WTC11 (cell line): ENCODE measurements around the gene MOSPD3. TPM values are rescaled to one million over a fixed set of nuclear protein-coding genes. Genes with fewer than 3 reads are reported as not detected.

Source experiments
- ATAC-seq: fragments of 200-7000 bp; cut with Tn5 transposase; 2 replicates; pipeline ENCODE4 v1.10.0; 2021; ENCODE audit warnings: mild to moderate bottlenecking, moderate library complexity
- CTCF ChIA-PET: fragments of 300-600 bp; sonication (Branson Sonifier 250); formaldehyde crosslinking; loops from one replicate; lab custom pipeline; 2021; ENCODE audit warnings: antibody characterized with exemption; lab: Charles Lee
- POLR2A ChIA-PET: fragments of 350-600 bp; sonication (Branson Sonifier 250); formaldehyde crosslinking; loops from one replicate; lab custom pipeline; 2021; ENCODE audit warnings: antibody characterized with exemption; lab: Charles Lee
- DNase-seq: peaks from one replicate; pipeline ENCODE4 v3.0.0; 2021; ENCODE audit warnings: low spot score
- H3K27ac Mint-ChIP-seq: 2 replicates; pipeline ENCODE4 v1.8.0; 2021; ENCODE audit warnings: mixed read lengths
- H3K27me3 Mint-ChIP-seq: 2 replicates; pipeline ENCODE4 v1.8.0; 2021; ENCODE audit warnings: low read depth, mild to moderate bottlenecking, moderate library complexity, mixed read lengths
- H3K36me3 Mint-ChIP-seq: 2 replicates; pipeline ENCODE4 v1.8.0; 2021; ENCODE audit warnings: mixed read lengths
- H3K4me1 Mint-ChIP-seq: 2 replicates; pipeline ENCODE4 v1.8.0; 2022; ENCODE audit warnings: mixed read lengths
- H3K4me3 Mint-ChIP-seq: 2 replicates; pipeline ENCODE4 v1.8.0; 2021; ENCODE audit warnings: mild to moderate bottlenecking, moderate library complexity, mixed read lengths
- H3K9me3 Mint-ChIP-seq: 2 replicates; pipeline ENCODE4 v1.8.0; 2021; ENCODE audit warnings: mixed read lengths
- CDX4 ChIP-seq: fragments of 250-450 bp; sonication (Bioruptor Pico); IDR thresholded peaks from 2 replicates; pipeline ENCODE4 v1.9.0; 2021; ENCODE audit warnings: moderate library complexity, mild to moderate bottlenecking, inconsistent platforms, borderline replicate concordance
- ESRRA ChIP-seq: sonication (generic); formaldehyde crosslinking; IDR thresholded peaks from 2 replicates; pipeline ENCODE4 v1.8.1; 2022; ENCODE audit warnings: mild to moderate bottlenecking, missing genetic modification reagents, borderline replicate concordance
- FOXK1 ChIP-seq: sonication (generic); formaldehyde crosslinking; IDR thresholded peaks from 2 replicates; pipeline ENCODE4 v1.8.0; 2022; ENCODE audit warnings: mild to moderate bottlenecking, moderate library complexity, missing genetic modification reagents
- MAX ChIP-seq: sonication (generic); formaldehyde crosslinking; IDR thresholded peaks from 2 replicates; pipeline ENCODE4 v1.8.0; 2022; ENCODE audit warnings: mild to moderate bottlenecking, missing genetic modification reagents
- MLX ChIP-seq: sonication (generic); formaldehyde crosslinking; IDR thresholded peaks from 2 replicates; pipeline ENCODE4 v1.8.1; 2023; ENCODE audit warnings: mild to moderate bottlenecking, missing genetic modification reagents, moderate library complexity
- NFATC4 ChIP-seq: fragments of 250-450 bp; sonication (Bioruptor Pico); IDR thresholded peaks from 2 replicates; pipeline ENCODE4 v1.9.0; 2021; ENCODE audit warnings: mild to moderate bottlenecking
- PRRX2 ChIP-seq: fragments of 250-450 bp; sonication (Bioruptor Pico); IDR thresholded peaks from 2 replicates; pipeline ENCODE4 v1.8.0; 2021; ENCODE audit warnings: mild to moderate bottlenecking
- SMAD3 ChIP-seq: sonication (generic); formaldehyde crosslinking; IDR thresholded peaks from 2 replicates; pipeline ENCODE4 v1.8.0; 2022; ENCODE audit warnings: missing genetic modification reagents, mild to moderate bottlenecking, borderline replicate concordance
- SOX15 ChIP-seq: fragments of 250-450 bp; sonication (Bioruptor Pico); IDR thresholded peaks from 2 replicates; pipeline ENCODE4 v1.9.0; 2021; ENCODE audit warnings: mild to moderate bottlenecking
- SP1 ChIP-seq: sonication (generic); formaldehyde crosslinking; conservative IDR thresholded peaks from 2 replicates; pipeline ENCODE4 v1.8.1; 2022; ENCODE audit warnings: missing genetic modification reagents
- STAT6 ChIP-seq: sonication (generic); formaldehyde crosslinking; conservative IDR thresholded peaks from 2 replicates; pipeline ENCODE4 v1.8.1; 2023; ENCODE audit warnings: mild to moderate bottlenecking, low read depth, missing genetic modification reagents, moderate library complexity
- TEAD4 ChIP-seq: sonication (generic); formaldehyde crosslinking; IDR thresholded peaks from 2 replicates; pipeline ENCODE4 v1.8.0; 2022; ENCODE audit warnings: mild to moderate bottlenecking, missing genetic modification reagents
- ZMAT4 ChIP-seq: fragments of 250-450 bp; sonication (Bioruptor Pico); IDR thresholded peaks from 2 replicates; pipeline ENCODE4 v1.9.0; 2021; ENCODE audit warnings: mild to moderate bottlenecking
- ZNF232 ChIP-seq: sonication (generic); formaldehyde crosslinking; IDR thresholded peaks from 2 replicates; pipeline ENCODE4 v1.8.0; 2022; ENCODE audit warnings: mild to moderate bottlenecking, missing genetic modification reagents
- ZNF281 ChIP-seq: sonication (generic); formaldehyde crosslinking; IDR thresholded peaks from 2 replicates; pipeline ENCODE4 v1.8.0; 2023; ENCODE audit warnings: mild to moderate bottlenecking, missing genetic modification reagents
- ZNF425 ChIP-seq: fragments of 250-450 bp; sonication (Bioruptor Pico); conservative IDR thresholded peaks from 2 replicates; pipeline ENCODE4 v1.9.0; 2021; ENCODE audit warnings: mild to moderate bottlenecking
- ZNF671 ChIP-seq: fragments of 250-450 bp; sonication (Bioruptor Pico); IDR thresholded peaks from 2 replicates; pipeline ENCODE4 v1.8.0; 2021; ENCODE audit warnings: mild to moderate bottlenecking
- total RNA-seq: library from RNA; stranded (reverse); gene quantifications from 3 replicates; pipeline ENCODE4 v1.2.3, GENCODE V29; 2021

MOSPD3 gene
- total RNA-seq, 1 experiment from 2014 or later, result 21.9 TPM

- no peak for TF ChIP-seq ZMAT4 (CRISPR knock-in tag)
- TF ChIP-seq SOX15, result no peak
- no peak for TF ChIP-seq STAT6 (CRISPR knock-in tag)
- TF ChIP-seq FOXK1, result no peak
- TF ChIP-seq NFATC4 (CRISPR knock-in tag), result no peak
- no peak for TF ChIP-seq ZNF425 (CRISPR knock-in tag)
- no peak for TF ChIP-seq TEAD4 (CRISPR knock-in tag)
- no peak for TF ChIP-seq ZNF232
- no peak for TF ChIP-seq MAX
- TF ChIP-seq SP1 (CRISPR knock-in tag), result no peak
- no peak for TF ChIP-seq CDX4 (CRISPR knock-in tag)
- TF ChIP-seq MLX, result no peak
- no peak for TF ChIP-seq ZNF671
- no peak for TF ChIP-seq ESRRA (CRISPR knock-in tag)
- no peak for TF ChIP-seq ZNF281 (CRISPR knock-in tag)
- TF ChIP-seq SMAD3 (CRISPR knock-in tag), result no peak
- no peak for TF ChIP-seq PRRX2 (CRISPR knock-in tag)
- no peaks in the 10 kb centered on the region for H3K9me3 Mint-ChIP-seq
- peak overlapping the region; percentile 20; the same call in 1 of the 2 replicates for H3K27ac Mint-ChIP-seq
- peaks cover 20% of the 10 kb centered on the region for H3K27me3 Mint-ChIP-seq
- peaks cover 7% of the 10 kb centered on the region for H3K4me1 Mint-ChIP-seq
- H3K36me3 Mint-ChIP-seq, result no peaks in the 10 kb centered on the region
- ATAC-seq (no peak), DNase-seq (no peak)
- ChIA-PET CTCF (interaction anchor here (0.7 to 1.0 kb wide), 3 partner anchors 12 to 81 kb away, joined by 3 read pairs; partner anchors contain the start of gene MOSPD3), POLR2A (interaction anchor here (1.4 kb wide), 1 partner anchor 12 kb away, joined by 8 read pairs; the partner anchor contains the start of gene MOSPD3)
- H3K4me3 Mint-ChIP-seq, result no peak overlapping the region
Measured at GRCh38 chr7:100623951-100624824, 11.8 kb downstream of the MOSPD3 start.
